Measurements from ENCODE around the gene DTWD2. TPM values are rescaled to one million over a fixed set of nuclear protein-coding genes. Genes with fewer than 3 reads are reported as not detected.
A peak's percentile ranks its signal among the peaks of the same experiment; 100 is the strongest.

DTWD2 gene, protein sequence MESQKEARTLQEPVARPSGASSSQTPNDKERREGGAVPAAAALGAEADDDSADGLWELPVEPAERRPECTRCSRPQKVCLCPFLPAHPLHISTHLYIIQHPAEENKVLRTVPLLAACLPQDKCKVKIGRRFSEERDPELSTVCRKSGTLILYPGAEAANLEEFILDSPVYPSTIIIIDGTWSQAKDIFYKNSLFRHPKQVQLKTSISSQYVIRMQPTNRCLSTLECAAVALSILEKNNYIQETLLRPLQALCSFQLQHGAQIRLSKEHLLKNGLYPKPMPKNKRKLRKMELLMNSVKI
- total RNA-seq (10 to 100 TPM in 8 of 10 donors, 1 to 10 TPM in 2; 8.9 to 14.8 (median 12.8) TPM), polyA plus RNA-seq (10 to 100 TPM in 1 of 2 donors, 1 to 10 TPM in 1; 1.7 to 15.7 TPM)
- long read RNA-seq, donor 1, partial matches to known transcripts = 0 of 12 reads
- long read RNA-seq, donor 1, other reads (novel, unspliced or antisense) = 9 of 12 reads
- long read RNA-seq, donor 2, transcript DTWD2-203 (6 exons, 2,307 nt) = major isoform, 5 of 24 reads
- long read RNA-seq, donor 2, partial matches to known transcripts = 12 of 24 reads
- long read RNA-seq, donor 2, other reads (novel, unspliced or antisense) = 7 of 24 reads
- long read RNA-seq, donor 3, transcript DTWD2-203 (6 exons, 2,307 nt) = major isoform, 9 of 29 reads
- long read RNA-seq, donor 3, partial matches to known transcripts = 4 of 29 reads
- long read RNA-seq, donor 3, other reads (novel, unspliced or antisense) = 16 of 29 reads

DNA sequence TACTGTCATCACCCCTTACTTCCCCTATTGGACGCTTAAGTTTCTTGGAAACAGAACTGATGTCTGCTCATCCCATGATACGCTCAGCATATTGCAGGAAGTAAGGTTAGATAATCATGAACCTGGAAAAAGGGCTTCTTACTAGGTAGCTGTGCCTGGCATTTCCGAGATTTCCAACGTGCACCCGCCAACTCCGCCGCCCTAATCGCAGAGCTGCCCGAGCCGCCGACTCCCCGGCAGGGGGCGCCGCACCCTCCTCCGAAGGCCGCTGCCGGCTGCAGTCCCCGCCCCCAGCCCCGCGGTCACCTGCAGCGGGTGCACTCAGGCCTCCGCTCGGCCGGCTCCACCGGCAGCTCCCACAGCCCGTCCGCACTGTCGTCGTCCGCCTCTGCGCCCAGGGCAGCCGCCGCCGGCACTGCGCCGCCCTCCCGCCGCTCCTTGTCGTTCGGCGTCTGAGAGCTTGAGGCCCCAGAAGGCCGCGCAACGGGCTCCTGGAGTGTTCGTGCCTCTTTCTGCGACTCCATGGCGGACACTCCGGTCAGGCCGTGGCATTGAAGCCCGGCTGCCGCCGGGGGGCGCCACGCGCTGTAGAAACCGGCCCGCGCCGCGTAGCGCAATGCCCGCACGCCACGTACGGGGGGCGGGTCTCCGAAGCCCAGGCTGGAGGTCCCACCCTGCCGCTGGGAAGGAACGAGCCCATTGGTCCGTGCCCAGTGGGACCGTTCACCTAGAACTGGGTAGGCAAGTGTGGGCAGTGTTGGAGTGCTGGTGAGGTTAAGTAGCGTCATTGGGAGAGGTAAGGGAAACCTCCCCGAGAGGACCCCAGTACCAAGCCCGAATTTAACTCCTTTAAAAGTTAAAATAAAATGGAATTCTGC lies at the start of gene DTWD2:
Gene DTWD2 (minus strand): TSS at position 560 of the 878 bp plus-strand sequence. CDS start 36 bp downstream, at position 524.
- H3K9me3 ChIP-seq = peaks cover 0 to 5% (median 0%) of the 10 kb centered on the region in 11 donors
- peak; percentile 92 to 94 for DNase-seq
- H3K4me3 ChIP-seq = peak within 1 kb of the TSS; percentile 60 to 92 (median 80)
- 0 to 1% methylated on average over 63 to 74 of the region's 74 CpGs for WGBS, 2 donors
- H3K36me3 ChIP-seq = no peaks in the 10 kb centered on the region
- intact Hi-C loops (cut with DNase I) = loop anchor here in 9 of 10 donors (1.0 to 10.0 kb wide), 11 partner anchors 82 to 427 kb away; partner anchors contain the start of gene DMXL1 (in 3 of the 9)
- ATAC-seq = peak; percentile 96 to 99 (median 98)
- peaks cover 0 to 29% (median 13%) of the 10 kb centered on the region in 9 donors for H3K4me1 ChIP-seq
- H3K27me3 ChIP-seq = no peaks in the 10 kb centered on the region
- TF ChIP-seq, protein P1, sequence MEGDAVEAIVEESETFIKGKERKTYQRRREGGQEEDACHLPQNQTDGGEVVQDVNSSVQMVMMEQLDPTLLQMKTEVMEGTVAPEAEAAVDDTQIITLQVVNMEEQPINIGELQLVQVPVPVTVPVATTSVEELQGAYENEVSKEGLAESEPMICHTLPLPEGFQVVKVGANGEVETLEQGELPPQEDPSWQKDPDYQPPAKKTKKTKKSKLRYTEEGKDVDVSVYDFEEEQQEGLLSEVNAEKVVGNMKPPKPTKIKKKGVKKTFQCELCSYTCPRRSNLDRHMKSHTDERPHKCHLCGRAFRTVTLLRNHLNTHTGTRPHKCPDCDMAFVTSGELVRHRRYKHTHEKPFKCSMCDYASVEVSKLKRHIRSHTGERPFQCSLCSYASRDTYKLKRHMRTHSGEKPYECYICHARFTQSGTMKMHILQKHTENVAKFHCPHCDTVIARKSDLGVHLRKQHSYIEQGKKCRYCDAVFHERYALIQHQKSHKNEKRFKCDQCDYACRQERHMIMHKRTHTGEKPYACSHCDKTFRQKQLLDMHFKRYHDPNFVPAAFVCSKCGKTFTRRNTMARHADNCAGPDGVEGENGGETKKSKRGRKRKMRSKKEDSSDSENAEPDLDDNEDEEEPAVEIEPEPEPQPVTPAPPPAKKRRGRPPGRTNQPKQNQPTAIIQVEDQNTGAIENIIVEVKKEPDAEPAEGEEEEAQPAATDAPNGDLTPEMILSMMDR (IDR thresholded peaks at IDR 0.05) = peak; percentile 80 to 95 (median 90)
- peak within 1 kb of the TSS; percentile 79 to 98 (median 94) for H3K27ac ChIP-seq

DNA sequence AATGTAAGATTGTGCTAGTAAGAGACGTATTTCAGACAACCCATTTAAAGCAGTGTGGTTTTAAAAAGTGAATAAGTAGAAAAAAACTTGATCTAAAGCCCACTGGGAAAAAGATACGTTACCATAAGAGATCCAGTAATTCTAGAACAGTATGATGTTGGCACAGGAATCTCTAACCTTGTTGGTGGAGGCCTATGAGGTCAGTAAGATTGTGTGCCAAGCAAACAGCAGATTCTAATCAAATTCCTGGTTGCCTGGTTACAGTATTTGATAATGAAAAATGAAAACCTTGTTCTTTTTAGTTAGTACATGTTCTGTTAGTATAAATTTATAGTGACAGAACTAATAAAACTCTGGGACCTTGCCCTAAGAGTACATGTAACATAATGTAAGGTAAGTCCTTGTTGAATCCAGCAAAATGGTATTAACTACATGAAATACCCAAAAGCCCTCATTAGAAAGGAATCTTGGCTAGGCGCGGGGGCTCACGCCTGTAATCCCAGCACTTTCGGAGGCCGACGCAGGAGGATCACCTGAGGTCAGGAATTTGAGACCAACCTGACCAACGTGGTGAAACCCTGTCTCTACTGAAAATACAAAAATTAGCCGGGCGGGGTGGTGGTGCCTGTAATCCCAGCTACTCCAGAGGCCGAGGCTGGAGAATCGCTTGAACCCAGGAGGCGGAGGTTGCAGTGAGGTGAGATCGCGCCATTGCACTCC lies 49.3 kb upstream of the DTWD2 start:
- H3K27me3 ChIP-seq = no peaks in the 10 kb centered on the region
- no peaks in the 10 kb centered on the region for H3K9me3 ChIP-seq
- 91 to 92% methylated on average over 16 of the region's 16 CpGs for WGBS, 2 donors
- H3K4me1 ChIP-seq = peaks cover 0 to 3% (median 0%) of the 10 kb centered on the region in 9 donors
- ATAC-seq (no peak), DNase-seq (no peak)
- TF ChIP-seq, protein P1 (IDR thresholded peaks at IDR 0.05) = no peak
- H3K4me3 ChIP-seq = no peak overlapping the region
- H3K36me3 ChIP-seq = no peaks in the 10 kb centered on the region
- no peak overlapping the region for H3K27ac ChIP-seq
- intact Hi-C loops (cut with DNase I) = no loop called here

DNA sequence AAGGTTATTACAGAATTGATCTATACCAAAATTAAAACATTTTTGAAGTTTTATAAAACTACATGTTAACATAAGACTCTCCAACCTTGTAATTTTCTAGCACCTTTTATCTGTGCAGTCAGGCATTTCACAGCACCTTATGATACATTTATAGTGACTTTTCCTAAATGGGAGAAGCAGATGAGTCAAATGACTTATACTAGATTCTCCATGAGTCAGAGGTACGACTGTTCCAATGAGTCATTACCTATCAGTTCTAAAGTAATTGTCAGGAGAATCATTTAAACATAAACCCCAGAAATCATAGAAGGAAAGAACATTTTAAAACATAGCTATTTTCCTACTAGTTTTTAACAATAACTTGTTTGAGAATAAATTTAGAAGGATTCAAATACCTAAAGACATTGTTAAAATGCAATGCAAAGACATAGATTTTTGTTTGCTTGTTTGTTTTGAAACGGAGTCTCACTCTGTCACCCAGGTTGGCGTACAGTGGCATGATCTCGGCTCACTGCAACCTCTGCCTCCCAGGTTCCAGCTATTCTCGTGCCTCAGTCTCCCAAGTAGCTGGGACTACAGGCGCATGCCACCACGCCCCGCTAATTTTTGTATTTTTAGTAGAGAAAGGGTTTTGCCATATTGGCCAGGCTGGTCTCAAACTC lies 47.9 kb upstream of the DTWD2 start:
- WGBS, 2 donors = 86 to 91% methylated on average over 8 of the region's 8 CpGs
- TF ChIP-seq, protein P1 (IDR thresholded peaks at IDR 0.05) = no peak
- H3K27ac ChIP-seq = no peak overlapping the region
- intact Hi-C loops (cut with DNase I) = no loop called here
- H3K4me3 ChIP-seq = no peak overlapping the region
- H3K36me3 ChIP-seq = no peaks in the 10 kb centered on the region
- H3K27me3 ChIP-seq = no peaks in the 10 kb centered on the region
- peaks cover 0 to 14% (median 0%) of the 10 kb centered on the region in 9 donors for H3K4me1 ChIP-seq
- DNase-seq (no peak), ATAC-seq (no peak)
- no peaks in the 10 kb centered on the region for H3K9me3 ChIP-seq
